IMR-90 (cell line): ENCODE measurements around the gene RALGAPA1. TPM values are rescaled to one million over a fixed set of nuclear protein-coding genes. Genes with fewer than 3 reads are reported as not detected.
A peak's percentile ranks its signal among the peaks of the same experiment; 100 is the strongest.

ENCODE experiments used
- ATAC-seq: fragments of 200-7000 bp; cut with Tn5 transposase; 2 replicates; pipeline ENCODE4 v1.9.1; 2020; ENCODE audit warnings: low read depth, mild to moderate bottlenecking, moderate library complexity
- BruUV-seq: library from RNA; stranded (reverse); fragments of 400-500 nt; replicated peaks from 2 replicates; lab custom pipeline; 2021; lab: Mats Ljungman, UMichigan
- CTCF ChIA-PET: fragments of 300-600 bp; formaldehyde crosslinking; extraction: SDS; loops from one replicate; lab custom pipeline; 2021; ENCODE audit warnings: antibody characterized with exemption; lab: Yijun Ruan, JAX
- POLR2A ChIA-PET: fragments of 300-600 bp; sonication (Branson Sonifier 250); formaldehyde crosslinking; loops from one replicate; lab custom pipeline; 2022; ENCODE audit warnings: antibody characterized with exemption; ENCODE audit not compliant: unreplicated experiment; lab: Charles Lee
- DNase-seq: peaks from one replicate; pipeline ENCODE4 v3.0.0; 2013
- H2AFZ ChIP-seq: replicated peaks from 2 replicates; pipeline ENCODE3; 2013; ENCODE audit warnings: low read length, mild to moderate bottlenecking; ENCODE audit not compliant: poor library complexity
- H2AK5ac ChIP-seq: 2 replicates; pipeline ENCODE4 v1.6.1; 2013; ENCODE audit warnings: low read depth, low read length, inconsistent platforms
- H2AK9ac ChIP-seq: replicated peaks from 2 replicates; pipeline ENCODE3; 2013; ENCODE audit warnings: mild to moderate bottlenecking, low read depth, low read length, moderate library complexity; ENCODE audit not compliant: poor library complexity
- H2BK120ac ChIP-seq: 2 replicates; pipeline ENCODE4 v1.6.1; 2013; ENCODE audit warnings: low read depth, low read length, inconsistent platforms
- H2BK15ac ChIP-seq: 3 replicates; pipeline ENCODE4 v1.6.1; 2013; ENCODE audit warnings: low read depth, low read length, inconsistent platforms
- H2BK20ac ChIP-seq: 2 replicates; pipeline ENCODE4 v1.6.1; 2013; ENCODE audit warnings: low read depth, mild to moderate bottlenecking, inconsistent platforms, low read length, moderate library complexity
- H2BK5ac ChIP-seq: 2 replicates; pipeline ENCODE4 v1.6.1; 2013; ENCODE audit warnings: mild to moderate bottlenecking, low read depth, low read length, inconsistent platforms; ENCODE audit not compliant: poor library complexity, severe bottlenecking
- H3K14ac ChIP-seq: replicated peaks from 2 replicates; pipeline ENCODE4 v1.6.1; 2013; ENCODE audit warnings: low read depth, low read length, inconsistent platforms
- H3K18ac ChIP-seq: 2 replicates; pipeline ENCODE4 v1.6.1; 2013; ENCODE audit warnings: low read depth, low read length, control low read depth
- H3K23ac ChIP-seq: 2 replicates; pipeline ENCODE4 v1.6.1; 2013; ENCODE audit warnings: low read depth, low read length, inconsistent platforms
- H3K27ac ChIP-seq: 2 replicates; pipeline ENCODE4 v1.5.1; 2013; ENCODE audit warnings: mild to moderate bottlenecking, control low read depth, low read length; ENCODE audit not compliant: insufficient read depth
- H3K27me3 ChIP-seq: 2 replicates; pipeline ENCODE4 v1.6.1; 2013; ENCODE audit warnings: low read length; ENCODE audit not compliant: control insufficient read depth, insufficient read depth
- H3K36me3 ChIP-seq: 2 replicates; pipeline ENCODE4 v1.6.1; 2013; ENCODE audit warnings: low read length, mixed read lengths; ENCODE audit not compliant: control insufficient read depth, insufficient read depth
- H3K4ac ChIP-seq: 2 replicates; pipeline ENCODE4 v1.6.1; 2013; ENCODE audit warnings: low read depth, low read length, inconsistent platforms
- H3K4me1 ChIP-seq: 2 replicates; pipeline ENCODE4 v1.6.1; 2013; ENCODE audit warnings: low read length, mixed read lengths; ENCODE audit not compliant: control insufficient read depth, insufficient read depth
- H3K4me2 ChIP-seq: 2 replicates; pipeline ENCODE4 v1.6.1; 2013; ENCODE audit warnings: low read depth, mild to moderate bottlenecking, control low read depth, low read length, moderate library complexity
- H3K4me3 ChIP-seq: 2 replicates; pipeline ENCODE4 v1.5.1; 2013; ENCODE audit warnings: low read depth, mild to moderate bottlenecking, control low read depth, low read length, moderate library complexity; ENCODE audit not compliant: insufficient read depth
- H3K56ac ChIP-seq: 2 replicates; pipeline ENCODE4 v1.6.1; 2013; ENCODE audit warnings: low read length, inconsistent platforms; ENCODE audit not compliant: insufficient read depth; ENCODE audit errors: extremely low read depth
- H3K79me1 ChIP-seq, 2 experiments: 2 replicates each; pipeline ENCODE4 v1.6.1; 2013; ENCODE audit warnings: low read length in 2 of 2, inconsistent platforms in 1 of 2, low read depth in 1 of 2
- H3K9ac ChIP-seq: 2 replicates; pipeline ENCODE4 v1.6.1; 2013; ENCODE audit warnings: low read depth, low read length, control low read depth
- H3K9me1 ChIP-seq: 2 replicates; pipeline ENCODE4 v1.6.1; 2013; ENCODE audit warnings: low read length, inconsistent platforms; ENCODE audit not compliant: insufficient read depth
- H3K9me3 ChIP-seq: 2 replicates; pipeline ENCODE4 v1.6.1; 2013; ENCODE audit warnings: low read length; ENCODE audit not compliant: control insufficient read depth, insufficient read depth
- H4K20me1 ChIP-seq: 2 replicates; pipeline ENCODE4 v1.6.1; 2013; ENCODE audit warnings: low read length, inconsistent platforms; ENCODE audit not compliant: insufficient read depth
- H4K5ac ChIP-seq: 2 replicates; pipeline ENCODE4 v1.6.1; 2013; ENCODE audit warnings: mild to moderate bottlenecking, low read depth, low read length, control low read depth
- H4K8ac ChIP-seq, 2 experiments: 2 replicates each; pipeline ENCODE4 v1.6.1; 2013; ENCODE audit warnings: low read depth in 2 of 2, low read length in 2 of 2, control low read depth in 1 of 2, inconsistent platforms in 1 of 2
- H4K91ac ChIP-seq: 2 replicates; pipeline ENCODE4 v1.6.1; 2013; ENCODE audit warnings: low read depth, low read length, inconsistent platforms; ENCODE audit not compliant: insufficient read depth
- BHLHE40 ChIP-seq: fragments of 150-350 bp; IDR thresholded peaks from 2 replicates; pipeline ENCODE4 v1.6.1; 2016; ENCODE audit warnings: mild to moderate bottlenecking, low read depth, low read length
- CEBPB ChIP-seq: IDR thresholded peaks from 2 replicates; pipeline ENCODE4 v1.6.1; 2012; ENCODE audit warnings: low read depth, low read length, improper control_type of control experiment
- FOS ChIP-seq: fragments of 150-350 bp; IDR thresholded peaks from 2 replicates; pipeline ENCODE4 v1.6.1; 2016; ENCODE audit warnings: low read depth, low read length
- MAFK ChIP-seq: IDR thresholded peaks from 2 replicates; pipeline ENCODE4 v1.6.1; 2012; ENCODE audit warnings: low read depth, low read length, improper control_type of control experiment
- MAZ ChIP-seq: IDR thresholded peaks from 2 replicates; pipeline ENCODE4 v1.6.1; 2012; ENCODE audit warnings: low read depth, mild to moderate bottlenecking, low read length, improper control_type of control experiment, moderate library complexity, borderline replicate concordance
- MXI1 ChIP-seq: IDR thresholded peaks from 2 replicates; pipeline ENCODE4 v1.6.1; 2012; ENCODE audit warnings: low read depth, mild to moderate bottlenecking, low read length, moderate library complexity, borderline replicate concordance
- NFE2L2 ChIP-seq: fragments of 150-350 bp; IDR thresholded peaks from 2 replicates; pipeline ENCODE4 v1.6.1; 2016; ENCODE audit warnings: low read depth, mild to moderate bottlenecking, low read length
- POLR2A ChIP-seq: IDR thresholded peaks from 2 replicates; pipeline ENCODE4 v1.6.1; 2012; ENCODE audit warnings: mild to moderate bottlenecking, low read depth, low read length
- RAD21 ChIP-seq: IDR thresholded peaks from 2 replicates; pipeline ENCODE4 v1.6.1; 2012; ENCODE audit warnings: low read length, improper control_type of control experiment
- RFX5 ChIP-seq: IDR thresholded peaks from 2 replicates; pipeline ENCODE4 v1.8.0; 2012; ENCODE audit warnings: low read depth, mild to moderate bottlenecking, low read length, moderate library complexity
- SMC3 ChIP-seq: fragments of 150-350 bp; IDR thresholded peaks from 2 replicates; pipeline ENCODE4 v1.6.1; 2016; ENCODE audit warnings: low read depth, mild to moderate bottlenecking, antibody characterized with exemption, low read length, moderate library complexity
- WGBS, 2 experiments: methylation state at CpG; one replicate each; pipeline versions ENCODE4 v1.1.5 to v1.1.7; 2013; ENCODE audit warnings: missing lambda C conversion rate in 2 of 2; ENCODE audit not compliant: insufficient read length in 1 of 2; ENCODE audit errors: extremely low coverage in 2 of 2; 5-methylcytosine and 5-hydroxymethylcytosine counted together
- dilution Hi-C: fragments of 300-500 bp; cut with HindIII; formaldehyde crosslinking; loops from one replicate; pipeline ENCODE4 v1.14.3; 2018; ENCODE audit warnings: low sequenced_read_pairs; ENCODE audit not compliant: unreplicated experiment
- in situ Hi-C: fragments of 300-500 bp; cut with MboI; formaldehyde crosslinking; loops from 3 replicates; pipeline ENCODE4 v1.14.3; 2019; ENCODE audit warnings: low sequenced_read_pairs, inconsistent platforms, mixed read lengths
- intact Hi-C: fragments of 100-400 bp; cut with micrococcal nuclease; formaldehyde crosslinking; loops from 2 replicates; pipeline ENCODE4 v1.10.0; 2022
- polyA plus RNA-seq, 3 experiments: library from polyadenylated mRNA; depleted of rRNA; stranded (reverse); fragments of >200 nt; gene quantifications; 2 replicates each; pipeline ENCODE4 v1.2.3, GENCODE V29; 2012; ENCODE audit warnings: low replicate concordance in 1 of 3
- total RNA-seq: library from RNA; depleted of rRNA; stranded (reverse); fragments of >200 nt; gene quantifications from 2 replicates; pipeline ENCODE4 v1.2.3, GENCODE V29; 2012
- TF ChIP-seq, protein P1 (sequence below): fragments of 150-350 bp; IDR thresholded peaks from 2 replicates; pipeline ENCODE4 v1.6.1; 2016; ENCODE audit warnings: low read depth, mild to moderate bottlenecking, low read length, moderate library complexity, borderline replicate concordance
- TF ChIP-seq, protein P2 (sequence below): conservative IDR thresholded peaks from 2 replicates; pipeline ENCODE4 v1.5.1; 2012; ENCODE audit warnings: mild to moderate bottlenecking, low read depth, low read length, improper control_type of control experiment
- TF ChIP-seq, protein P3 (sequence below): fragments of 150-350 bp; IDR thresholded peaks from 2 replicates; pipeline ENCODE4 v1.6.1; 2017; ENCODE audit warnings: mild to moderate bottlenecking, antibody characterized with exemption, low read length, low read depth

The RALGAPA1 gene
- total and polyA plus RNA-seq, 2 of the 4 experiments (the other 2 are of a cell fraction) = 5.1 to 25.6 TPM

DNA sequence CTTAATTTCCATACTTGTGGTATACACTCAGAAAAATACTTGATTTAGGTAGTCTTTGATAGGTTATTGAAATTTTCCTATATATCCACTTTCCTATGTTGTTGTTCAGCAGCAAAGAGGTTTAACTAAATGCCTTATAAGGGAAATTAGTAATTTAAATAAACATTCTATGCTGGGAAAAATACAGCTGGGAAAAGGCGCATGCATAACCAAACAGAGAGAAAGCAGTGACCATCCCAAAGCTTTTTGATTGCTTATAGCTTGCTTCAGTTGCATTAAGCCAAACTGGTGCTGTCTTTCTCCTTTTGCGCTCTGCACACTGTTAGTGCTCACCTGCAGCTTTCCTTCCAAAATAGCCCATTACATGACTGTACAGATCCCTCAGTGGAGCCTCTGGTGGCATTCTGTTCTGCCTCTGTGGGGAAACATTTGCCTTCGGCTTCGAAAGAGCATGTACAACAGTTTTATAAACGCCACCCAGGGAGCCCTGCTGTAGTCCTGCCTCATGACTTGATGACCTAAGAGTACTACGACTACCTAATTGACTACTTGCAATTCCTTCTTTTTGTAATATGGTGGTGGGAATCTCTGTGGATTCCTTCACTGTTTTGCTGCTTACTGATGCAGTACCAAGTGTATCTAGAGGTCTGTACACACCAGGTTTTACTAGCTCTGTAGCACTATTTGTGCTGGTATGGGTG, 120.8 kb downstream of the RALGAPA1 start:
- Histone ChIP-seq H3K56ac (no peak overlapping the region), H4K5ac (no peak overlapping the region), H2BK5ac (no peak overlapping the region), H3K27me3 (no peaks in the 10 kb centered on the region), H3K4ac (0 out of 2 replicates have a peak overlapping the region, but pooled peaks have one; percentile 29), H3K23ac (no peak overlapping the region), H3K4me1 (peaks cover 4% of the 10 kb centered on the region), H3K14ac (0 out of 2 replicates have a peak overlapping the region, but pooled peaks have one; percentile 14), H4K20me1 (no peaks in the 10 kb centered on the region), H3K9ac (no peak overlapping the region), H2BK120ac (no peak overlapping the region), H3K36me3 (no peaks in the 10 kb centered on the region), H3K4me3 (no peak overlapping the region), H3K79me1 (no peaks in the 10 kb centered on the region), H3K9me3 (no peaks in the 10 kb centered on the region), H3K18ac (no peak overlapping the region), H3K27ac (peak overlapping the region; percentile 3; the same call in 1 of the 2 replicates), H4K91ac (no peak overlapping the region), H2AK5ac (no peak overlapping the region), H2AFZ (no peak overlapping the region), H2BK15ac (no peak overlapping the region), H4K8ac (no peak overlapping the region), H3K9me1 (no peaks in the 10 kb centered on the region), H2AK9ac (no peak overlapping the region), H2BK20ac (no peak overlapping the region), H3K4me2 (no peak overlapping the region)
- ATAC-seq = peak; percentile 62
- in situ Hi-C loops = loop anchor here (10.0 kb wide), 2 partner anchors 263 to 543 kb away; no protein-coding TSS in a partner anchor
- CTCF ChIA-PET = interaction anchor here (0.7 to 1.0 kb wide), 2 partner anchors 10 to 130 kb away, joined by 3 read pairs; no protein-coding TSS in a partner anchor
- DNase-seq = peak; percentile 37
- dilution Hi-C loops = loop anchor here (25.0 kb wide), 1 partner anchor 251 kb away; no protein-coding TSS in a partner anchor
- intact Hi-C loops = loop anchor here (5.0 kb wide), 3 partner anchors 119 to 546 kb away; partner anchors contain the start of genes INSM2 and RALGAPA1
- WGBS, 2 experiments = 90% methylated on average over 4 of the region's 6 CpGs; no CpG with 5 or more reads in 1 of the 2 experiments
- POLR2A ChIA-PET = no interaction called here
- no TSS peak for BruUV-seq
- no peak for TF ChIP-seq RAD21
- TF ChIP-seq NFE2L2 = no peak
- TF ChIP-seq MXI1 = no peak
- TF ChIP-seq CEBPB = no peak
- no peak for TF ChIP-seq FOS
- TF ChIP-seq, protein P1, sequence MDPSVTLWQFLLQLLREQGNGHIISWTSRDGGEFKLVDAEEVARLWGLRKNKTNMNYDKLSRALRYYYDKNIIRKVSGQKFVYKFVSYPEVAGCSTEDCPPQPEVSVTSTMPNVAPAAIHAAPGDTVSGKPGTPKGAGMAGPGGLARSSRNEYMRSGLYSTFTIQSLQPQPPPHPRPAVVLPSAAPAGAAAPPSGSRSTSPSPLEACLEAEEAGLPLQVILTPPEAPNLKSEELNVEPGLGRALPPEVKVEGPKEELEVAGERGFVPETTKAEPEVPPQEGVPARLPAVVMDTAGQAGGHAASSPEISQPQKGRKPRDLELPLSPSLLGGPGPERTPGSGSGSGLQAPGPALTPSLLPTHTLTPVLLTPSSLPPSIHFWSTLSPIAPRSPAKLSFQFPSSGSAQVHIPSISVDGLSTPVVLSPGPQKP = no peak
- TF ChIP-seq, protein P2, sequence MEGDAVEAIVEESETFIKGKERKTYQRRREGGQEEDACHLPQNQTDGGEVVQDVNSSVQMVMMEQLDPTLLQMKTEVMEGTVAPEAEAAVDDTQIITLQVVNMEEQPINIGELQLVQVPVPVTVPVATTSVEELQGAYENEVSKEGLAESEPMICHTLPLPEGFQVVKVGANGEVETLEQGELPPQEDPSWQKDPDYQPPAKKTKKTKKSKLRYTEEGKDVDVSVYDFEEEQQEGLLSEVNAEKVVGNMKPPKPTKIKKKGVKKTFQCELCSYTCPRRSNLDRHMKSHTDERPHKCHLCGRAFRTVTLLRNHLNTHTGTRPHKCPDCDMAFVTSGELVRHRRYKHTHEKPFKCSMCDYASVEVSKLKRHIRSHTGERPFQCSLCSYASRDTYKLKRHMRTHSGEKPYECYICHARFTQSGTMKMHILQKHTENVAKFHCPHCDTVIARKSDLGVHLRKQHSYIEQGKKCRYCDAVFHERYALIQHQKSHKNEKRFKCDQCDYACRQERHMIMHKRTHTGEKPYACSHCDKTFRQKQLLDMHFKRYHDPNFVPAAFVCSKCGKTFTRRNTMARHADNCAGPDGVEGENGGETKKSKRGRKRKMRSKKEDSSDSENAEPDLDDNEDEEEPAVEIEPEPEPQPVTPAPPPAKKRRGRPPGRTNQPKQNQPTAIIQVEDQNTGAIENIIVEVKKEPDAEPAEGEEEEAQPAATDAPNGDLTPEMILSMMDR = no peak
- TF ChIP-seq, protein P3, sequence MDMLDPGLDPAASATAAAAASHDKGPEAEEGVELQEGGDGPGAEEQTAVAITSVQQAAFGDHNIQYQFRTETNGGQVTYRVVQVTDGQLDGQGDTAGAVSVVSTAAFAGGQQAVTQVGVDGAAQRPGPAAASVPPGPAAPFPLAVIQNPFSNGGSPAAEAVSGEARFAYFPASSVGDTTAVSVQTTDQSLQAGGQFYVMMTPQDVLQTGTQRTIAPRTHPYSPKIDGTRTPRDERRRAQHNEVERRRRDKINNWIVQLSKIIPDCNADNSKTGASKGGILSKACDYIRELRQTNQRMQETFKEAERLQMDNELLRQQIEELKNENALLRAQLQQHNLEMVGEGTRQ = no peak
- TF ChIP-seq SMC3 = no peak
- no peak for TF ChIP-seq BHLHE40
- no peak for TF ChIP-seq RFX5
- no peak for TF ChIP-seq POLR2A
- TF ChIP-seq MAFK = no peak
- TF ChIP-seq MAZ = no peak
